Mesenchymal stem cell (in vitro differentiated cells and primary cell): ENCODE measurements around the gene ID2.

Experiments used
- DNase-seq: peaks from one replicate; pipeline ENCODE4 v3.0.0-alpha.2; 2013
- H2AFZ ChIP-seq: one replicate; pipeline ENCODE4 v1.6.1; 2013; ENCODE audit warnings: low read depth, mild to moderate bottlenecking, control low read depth, inconsistent platforms, low read length, moderate library complexity
- H2AK5ac ChIP-seq: 2 replicates; pipeline ENCODE4 v1.6.1; 2013; ENCODE audit warnings: low read length, moderate library complexity, mild to moderate bottlenecking, inconsistent platforms; ENCODE audit not compliant: severe bottlenecking
- H2BK120ac ChIP-seq: one replicate; pipeline ENCODE4 v1.6.1; 2013; ENCODE audit warnings: low read depth, mild to moderate bottlenecking, inconsistent platforms, low read length, moderate library complexity
- H2BK12ac ChIP-seq, 2 experiments: one replicate each; pipeline ENCODE4 v1.6.1; 2013; ENCODE audit warnings: inconsistent platforms in 2 of 2, low read length in 2 of 2, mild to moderate bottlenecking in 2 of 2, moderate library complexity in 2 of 2, control low read depth in 1 of 2
- H2BK15ac ChIP-seq: one replicate; pipeline ENCODE4 v1.6.1; 2013; ENCODE audit warnings: mild to moderate bottlenecking, low read depth, inconsistent platforms; ENCODE audit not compliant: poor library complexity, severe bottlenecking
- H2BK5ac ChIP-seq: 2 replicates; pipeline ENCODE4 v1.6.1; 2013; ENCODE audit warnings: low read depth, mild to moderate bottlenecking, low read length, control low read depth, inconsistent platforms; ENCODE audit not compliant: poor library complexity, severe bottlenecking
- H3K14ac ChIP-seq, 2 experiments: one replicate each; pipeline ENCODE4 v1.6.1; 2013; ENCODE audit warnings: inconsistent platforms in 2 of 2, low read length in 2 of 2, control low read depth in 1 of 2, mild to moderate bottlenecking in 1 of 2, moderate library complexity in 1 of 2
- H3K18ac ChIP-seq, 2 experiments: one replicate each; pipeline ENCODE4 v1.6.1; 2013; ENCODE audit warnings: inconsistent platforms in 2 of 2, low read length in 2 of 2, control low read depth in 1 of 2, low read depth in 1 of 2, mild to moderate bottlenecking in 1 of 2
- H3K23ac ChIP-seq, 2 experiments: one replicate each; pipeline ENCODE4 v1.6.1; 2013; ENCODE audit warnings: inconsistent platforms in 2 of 2, low read length in 2 of 2, mild to moderate bottlenecking in 2 of 2, moderate library complexity in 2 of 2, control low read depth in 1 of 2
- H3K27ac ChIP-seq: 2 replicates; pipeline ENCODE4 v1.5.1; 2013; ENCODE audit warnings: mild to moderate bottlenecking, moderate library complexity, low read length, control low read depth, inconsistent platforms; ENCODE audit not compliant: poor library complexity, severe bottlenecking
- H3K27me3 ChIP-seq, 2 experiments: 2 replicates each; pipeline versions ENCODE4 v1.6.1 to v1.7.0; 2013; ENCODE audit warnings: low read length in 2 of 2, mild to moderate bottlenecking in 2 of 2, moderate library complexity in 2 of 2, control low read depth in 1 of 2, inconsistent platforms in 1 of 2; ENCODE audit not compliant: control insufficient read depth in 1 of 2, insufficient read depth in 1 of 2
- H3K36me3 ChIP-seq, 2 experiments: 2 replicates each; pipeline versions ENCODE4 v1.6.1 to v1.7.0; 2013; ENCODE audit warnings: low read length in 2 of 2, control low read depth in 1 of 2, inconsistent platforms in 1 of 2, low read depth in 1 of 2, mild to moderate bottlenecking in 1 of 2; ENCODE audit not compliant: insufficient read depth in 2 of 2, control insufficient read depth in 1 of 2
- H3K4ac ChIP-seq, 2 experiments: one replicate each; pipeline ENCODE4 v1.6.1; 2013; ENCODE audit warnings: inconsistent platforms in 2 of 2, low read length in 2 of 2, mild to moderate bottlenecking in 2 of 2, moderate library complexity in 2 of 2, control low read depth in 1 of 2, low read depth in 1 of 2
- H3K4me1 ChIP-seq: 2 replicates; pipeline ENCODE4 v1.6.1; 2013; ENCODE audit warnings: low read depth, low read length, control low read depth; ENCODE audit not compliant: control insufficient read depth, insufficient read depth
- H3K4me2 ChIP-seq: 2 replicates; pipeline ENCODE4 v1.6.1; 2013; ENCODE audit warnings: low read length, mild to moderate bottlenecking, inconsistent platforms; ENCODE audit not compliant: poor library complexity, severe bottlenecking
- H3K4me3 ChIP-seq, 2 experiments: 2 replicates each; pipeline versions ENCODE4 v1.5.1 to v1.7.0; 2013; ENCODE audit warnings: low read length in 2 of 2, mild to moderate bottlenecking in 2 of 2, control low read depth in 1 of 2, low read depth in 1 of 2; ENCODE audit not compliant: insufficient read depth in 1 of 2
- H3K79me1 ChIP-seq: replicated peaks from 2 replicates; pipeline ENCODE4 v1.6.1; 2013; ENCODE audit warnings: mild to moderate bottlenecking, control low read depth, low read length, inconsistent platforms; ENCODE audit not compliant: poor library complexity, severe bottlenecking
- H3K9ac ChIP-seq: 2 replicates; pipeline ENCODE4 v1.7.0; 2013; ENCODE audit warnings: mild to moderate bottlenecking, low read length, moderate library complexity
- H3K9me3 ChIP-seq: 2 replicates; pipeline ENCODE4 v1.7.0; 2013; ENCODE audit warnings: mild to moderate bottlenecking, low read length; ENCODE audit not compliant: control insufficient read depth
- H4K8ac ChIP-seq: one replicate; pipeline ENCODE4 v1.6.1; 2013; ENCODE audit warnings: inconsistent platforms, mild to moderate bottlenecking, low read length, moderate library complexity
- H4K91ac ChIP-seq: one replicate; pipeline ENCODE4 v1.6.1; 2013; ENCODE audit warnings: mild to moderate bottlenecking, low read length, inconsistent platforms
- whole genome bisulfite sequencing: methylation state at CpG from one replicate; pipeline ENCODE4 v1.1.7; 2013; ENCODE audit warnings: mixed read lengths; 5-methylcytosine and 5-hydroxymethylcytosine counted together

ID2 gene

GRCh38 chr2:8659735-8660492 is 21.9 kb upstream of the ID2 start:
- Histone ChIP-seq H3K36me3 (no peaks in the 10 kb centered on the region), H3K23ac (no peak overlapping the region), H3K27me3 (no peaks in the 10 kb centered on the region), H3K4me2 (no peak overlapping the region), H3K9me3 (no peaks in the 10 kb centered on the region), H3K4ac (peak overlapping the region in 1 of 2 experiments; percentile 47), H2AFZ (no peak overlapping the region), H3K27ac (no peak overlapping the region), H2BK15ac (peak overlapping the region; percentile 12), H3K14ac (peak overlapping the region in 1 of 2 experiments; percentile 79), H2BK12ac (peak overlapping the region in 1 of 2 experiments; percentile 11), H3K18ac (peak overlapping the region in 1 of 2 experiments; percentile 31), H2AK5ac (no peak overlapping the region), H2BK120ac (no peak overlapping the region), H4K91ac (peak overlapping the region; percentile 57), H3K9ac (no peak overlapping the region), H4K8ac (no peak overlapping the region), H2BK5ac (no peak overlapping the region), H3K79me1 (no peaks in the 10 kb centered on the region), H3K4me3 (no peak overlapping the region), H3K4me1 (peaks cover 8% of the 10 kb centered on the region)
- DNase-seq = no peak
- WGBS = 94% methylated on average over 17 of the region's 18 CpGs

- Histone ChIP-seq H2BK12ac (peak overlapping the region; percentile 51 to 75), H3K4me1 (peaks cover 8% of the 10 kb centered on the region), H3K23ac (no peak overlapping the region), H3K4me3 (no peak overlapping the region), H4K91ac (peak overlapping the region; percentile 62), H3K79me1 (no peaks in the 10 kb centered on the region), H3K9me3 (no peaks in the 10 kb centered on the region), H3K4ac (no peak overlapping the region), H3K27ac (no peak overlapping the region), H2BK15ac (no peak overlapping the region), H4K8ac (no peak overlapping the region), H2BK5ac (no peak overlapping the region), H3K4me2 (no peak overlapping the region), H3K27me3 (no peaks in the 10 kb centered on the region), H3K18ac (peak overlapping the region in 1 of 2 experiments; percentile 30), H3K14ac (no peak overlapping the region), H2AFZ (no peak overlapping the region), H3K36me3 (no peaks in the 10 kb centered on the region), H2BK120ac (no peak overlapping the region), H2AK5ac (no peak overlapping the region), H3K9ac (peak overlapping the region; percentile 71)
- DNase-seq = no peak
- 96% methylated on average over 6 of the region's 6 CpGs for WGBS
These were observed 20.6 kb upstream of the ID2 start for GRCh38 chr2:8661235-8661634.

- Histone ChIP-seq H3K9me3 (no peaks in the 10 kb centered on the region), H2AFZ (no peak overlapping the region), H3K4me2 (no peak overlapping the region), H3K27ac (no peak overlapping the region), H2BK12ac (peak overlapping the region; percentile 2 to 75), H4K91ac (peak overlapping the region; percentile 64), H3K4me3 (peak overlapping the region in 1 of 2 experiments; percentile 7), H2BK15ac (peak overlapping the region; percentile 60), H2BK120ac (no peak overlapping the region), H3K14ac (no peak overlapping the region), H3K36me3 (no peaks in the 10 kb centered on the region), H2BK5ac (no peak overlapping the region), H3K4ac (no peak overlapping the region), H3K23ac (no peak overlapping the region), H3K79me1 (no peaks in the 10 kb centered on the region), H3K9ac (peak overlapping the region; percentile 71), H2AK5ac (peak overlapping the region; percentile 66), H4K8ac (no peak overlapping the region), H3K18ac (peak overlapping the region; percentile 25 to 75), H3K4me1 (peaks cover 7% of the 10 kb centered on the region), H3K27me3 (no peaks in the 10 kb centered on the region)
- DNase-seq = peak; percentile 38
- 84% methylated on average over 7 of the region's 7 CpGs for WGBS
These were observed 20.1 kb upstream of the ID2 start for GRCh38 chr2:8661736-8662135.

- H4K91ac ChIP-seq = peak overlapping the region; percentile 53
- no peak overlapping the region for H2BK5ac ChIP-seq
- peak overlapping the region; percentile 88 for H2BK15ac ChIP-seq
- no peak overlapping the region for H2AFZ ChIP-seq
- 27% methylated on average over 8 of the region's 10 CpGs for WGBS
- H3K14ac ChIP-seq = no peak overlapping the region
- no peak overlapping the region for H3K27ac ChIP-seq
- H3K36me3 ChIP-seq = no peaks in the 10 kb centered on the region
- no peak overlapping the region for H2AK5ac ChIP-seq
- H4K8ac ChIP-seq = no peak overlapping the region
- peak overlapping the region; percentile 64 to 77 for H2BK12ac ChIP-seq
- no peak overlapping the region for H2BK120ac ChIP-seq
- H3K4ac ChIP-seq = peak overlapping the region; percentile 34 to 37
- H3K23ac ChIP-seq = no peak overlapping the region
- no peaks in the 10 kb centered on the region for H3K27me3 ChIP-seq
- no peaks in the 10 kb centered on the region for H3K79me1 ChIP-seq
- DNase-seq = peak; percentile 89
- H3K9ac ChIP-seq = peak overlapping the region; percentile 71
- H3K9me3 ChIP-seq = no peaks in the 10 kb centered on the region
- H3K18ac ChIP-seq = peak overlapping the region; percentile 25 to 42
- no peak overlapping the region for H3K4me2 ChIP-seq
- no peak overlapping the region for H3K4me3 ChIP-seq
- H3K4me1 ChIP-seq = peaks cover 7% of the 10 kb centered on the region
These were observed 19.5 kb upstream of the ID2 start for GRCh38 chr2:8662239-8662879.
